Peyer's patch (tissue), 4 donors: Measurements from ENCODE around the gene UGT1A7.

ENCODE experiments used
- CTCF ChIP-seq, 6 experiments: fragments of 450-650 bp in 4 of 6; fragments of 200-600 bp in 2 of 6; sonication (generic) in 1 of 6; IDR thresholded peaks; one replicate each; pipeline ENCODE4 v1.5.1; 2017 to 2019; ENCODE audit warnings: antibody characterized with exemption in 6 of 6, mild to moderate bottlenecking in 3 of 6, moderate library complexity in 1 of 6
- POLR2A ChIP-seq, 2 donors: fragments of 450-650 bp; IDR thresholded peaks; one replicate each; pipeline ENCODE4 v1.5.1; 2017; ENCODE audit warnings: antibody characterized with exemption in 2 of 2, mild to moderate bottlenecking in 2 of 2, moderate library complexity in 2 of 2

- TF ChIP-seq CTCF (IDR thresholded peaks at IDR 0.05), result no peak
- TF ChIP-seq POLR2A (IDR thresholded peaks at IDR 0.05), result no peak
Observed at GRCh38 chr2:233745073-233745755, 63.5 kb downstream of the UGT1A7 start.
